Ishikawa (cell line): ENCODE results near the gene CLBA1.

ENCODE experiments used
- CEBPB ChIP-seq: IDR thresholded peaks from 2 replicates; pipeline ENCODE4 v1.6.1; 2012
- CREB1 ChIP-seq: IDR thresholded peaks from 2 replicates; pipeline ENCODE4 v1.6.1; 2012; ENCODE audit warnings: low read depth
- EGR1 ChIP-seq: IDR thresholded peaks from 2 replicates; pipeline ENCODE4 v1.6.1; 2012
- EP300 ChIP-seq: IDR thresholded peaks from 2 replicates; pipeline ENCODE4 v1.6.1; 2012; ENCODE audit warnings: borderline replicate concordance
- FOXM1 ChIP-seq: IDR thresholded peaks from 2 replicates; pipeline ENCODE4 v1.6.1; 2012; ENCODE audit warnings: low read depth, borderline replicate concordance
- MAX ChIP-seq: IDR thresholded peaks from 2 replicates; pipeline ENCODE4 v1.6.1; 2012
- NFIC ChIP-seq: IDR thresholded peaks from 2 replicates; pipeline ENCODE4 v1.6.1; 2012
- RAD21 ChIP-seq: IDR thresholded peaks from 2 replicates; pipeline ENCODE4 v1.6.1; 2012; ENCODE audit warnings: low read depth
- REST ChIP-seq: IDR thresholded peaks from 2 replicates; pipeline ENCODE4 v1.6.1; 2012; ENCODE audit warnings: low read depth, mild to moderate bottlenecking
- TAF1 ChIP-seq: IDR thresholded peaks from 2 replicates; pipeline ENCODE4 v1.6.1; 2012; ENCODE audit warnings: low read depth, mild to moderate bottlenecking
- TCF12 ChIP-seq: IDR thresholded peaks from 2 replicates; pipeline ENCODE4 v1.6.1; 2012; ENCODE audit warnings: low read depth
- TEAD4 ChIP-seq: IDR thresholded peaks from 2 replicates; pipeline ENCODE4 v1.6.1; 2012
- USF1 ChIP-seq: IDR thresholded peaks from 2 replicates; pipeline ENCODE4 v1.6.1; 2012
- YY1 ChIP-seq: IDR thresholded peaks from 2 replicates; pipeline ENCODE4 v1.6.1; 2012; ENCODE audit warnings: low read depth
- ZBTB7A ChIP-seq: IDR thresholded peaks from 2 replicates; pipeline ENCODE4 v1.6.1; 2012; ENCODE audit warnings: low read depth

Gene CLBA1

GRCh38 chr14:105022276-105022670 lies 36.7 kb downstream of the CLBA1 start:
- TF ChIP-seq TAF1 (no peak), EGR1 (no peak), EP300 (no peak), TEAD4 (no peak), CEBPB (no peak), NFIC (no peak), MAX (no peak), ZBTB7A (no peak), YY1 (no peak), USF1 (no peak), RAD21 (no peak)

- TF ChIP-seq RAD21 (no peak), EGR1 (no peak), ZBTB7A (no peak), NFIC (no peak), FOXM1 (no peak), YY1 (no peak), TCF12 (no peak), MAX (no peak), TAF1 (no peak), TEAD4 (no peak), USF1 (no peak), REST (no peak), CEBPB (no peak), EP300 (no peak), CREB1 (no peak)
Measured at GRCh38 chr14:105023144-105023543, 37.6 kb downstream of the CLBA1 start.

- TF ChIP-seq TAF1 (no peak), FOXM1 (no peak)
Measured at GRCh38 chr14:105023791-105024480, 38.3 kb downstream of the CLBA1 start.

GRCh38 chr14:105025429-105025828 lies 39.8 kb downstream of the CLBA1 start:
- no peak for TF ChIP-seq NFIC
- TF ChIP-seq CREB1, result no peak
- TF ChIP-seq ZBTB7A, result no peak
- no peak for TF ChIP-seq TEAD4
- no peak for TF ChIP-seq YY1
- TF ChIP-seq REST, result no peak
- TF ChIP-seq RAD21, result no peak
- TF ChIP-seq TCF12, result no peak
- no peak for TF ChIP-seq EGR1
- TF ChIP-seq MAX, result no peak
- TF ChIP-seq TAF1, result no peak
- TF ChIP-seq EP300, result no peak
- TF ChIP-seq FOXM1, result no peak
- no peak for TF ChIP-seq CEBPB
- TF ChIP-seq USF1, result no peak

GRCh38 chr14:105026033-105026785 lies 40.6 kb downstream of the CLBA1 start:
- TF ChIP-seq RAD21, result no peak
- TF ChIP-seq FOXM1, result no peak
- no peak for TF ChIP-seq NFIC
- no peak for TF ChIP-seq REST
- no peak for TF ChIP-seq CEBPB
- no peak for TF ChIP-seq TCF12
- no peak for TF ChIP-seq USF1
- TF ChIP-seq EP300, result no peak
- no peak for TF ChIP-seq TAF1
- TF ChIP-seq CREB1, result no peak
- TF ChIP-seq TEAD4, result no peak
- no peak for TF ChIP-seq MAX
- TF ChIP-seq EGR1, result no peak
- no peak for TF ChIP-seq YY1
